Measurements from ENCODE around the gene HMX2. TPM values are rescaled to one million over a fixed set of nuclear protein-coding genes. Genes with fewer than 3 reads are reported as not detected.

Gene HMX2
- total RNA-seq, 1 experiment from 2014 or later = 2.7 TPM

GRCh38 chr10:123154092-123154710 lies 6.3 kb downstream of the HMX2 start, which contains the start of gene BUB3:
BUB3 (plus strand) TSS chr10:123154402; CDS start chr10:123154918, 516 bp downstream.
- POLR2A ChIA-PET = interaction anchor here (0.5 to 0.8 kb wide), 6 partner anchors 9 to 644 kb away, joined by 3 to 7 read pairs (median 4); no protein-coding TSS in a partner anchor
- intact Hi-C loops (cut with micrococcal nuclease; ENCODE audit: unreplicated experiment) (loop anchor here (1.0 kb wide), 1 partner anchor 19 kb away; the partner anchor contains the start of gene HMX3), in situ Hi-C loops (cut with HindIII; ENCODE audit: low pct_unique_long_range_greater_than_20kb, low sequenced_read_pairs) (no loop called here)
- Histone ChIP-seq H3K36me3 (ENCODE audit: control insufficient read depth, insufficient read depth, low read length) (peaks cover 36% of the 10 kb centered on the region), H3K27ac (ENCODE audit: low read length) (peak within 1 kb of the TSS; percentile 90), H3K27me3 (ENCODE audit: control insufficient read depth, insufficient read depth, low read length) (no peaks in the 10 kb centered on the region), H3K4me3 (ENCODE audit: low read depth in 2 of 2, low read length in 2 of 2) (peak within 1 kb of the TSS; percentile 81 to 85), H3K4me1 (ENCODE audit: control insufficient read depth, insufficient read depth, low read length) (peaks cover 62% of the 10 kb centered on the region), H3K9me3 (ENCODE audit: control insufficient read depth, insufficient read depth, low read depth, low read length) (no peaks in the 10 kb centered on the region)
- CTCF ChIA-PET = interaction anchor here (0.8 to 1.1 kb wide), 2 partner anchors 21 to 226 kb away, joined by 3 read pairs; no protein-coding TSS in a partner anchor
- ATAC-seq = peak; percentile 96
- no TSS peak for BruUV-seq (replicated peaks)
- TF ChIP-seq CTCF (IDR thresholded peaks at IDR 0.05) (no peak), REST (IDR thresholded peaks at IDR 0.05; ENCODE audit: insufficient read depth in 1 of 2, low read depth in 2 of 2, low read length in 1 of 2) (peak; percentile 15 to 20; a peak in 1 of 4 replicates), POLR2AphosphoS5 (IDR thresholded peaks at IDR 0.05; ENCODE audit: low read depth, low read length) (peak; percentile 97), TCF7L2 (IDR thresholded peaks at IDR 0.05; ENCODE audit: low read depth, low read length) (peak; percentile 96), SIN3A (IDR thresholded peaks at IDR 0.05; ENCODE audit: borderline replicate concordance, insufficient read depth, low read depth, low read length) (peak; percentile 60; the same call in 1 of the 2 replicates)
- DNase-seq (ENCODE audit: low read depth, low spot score) = peak; percentile 100

- H3K4me3 ChIP-seq (ENCODE audit: low read depth in 2 of 2, low read length in 2 of 2) = peak overlapping the region; percentile 81 to 85
- no TSS peak for BruUV-seq (replicated peaks)
- H3K27ac ChIP-seq (ENCODE audit: low read length) = peak overlapping the region; percentile 90
- ATAC-seq (peak; percentile 82), DNase-seq (ENCODE audit: low read depth, low spot score) (no peak)
- ChIA-PET POLR2A (no interaction called here), CTCF (interaction anchor here (1.1 kb wide), 1 partner anchor 22 kb away, joined by 3 read pairs; no protein-coding TSS in a partner anchor)
- no peaks in the 10 kb centered on the region for H3K27me3 ChIP-seq (ENCODE audit: control insufficient read depth, insufficient read depth, low read length)
- peaks cover 41% of the 10 kb centered on the region for H3K36me3 ChIP-seq (ENCODE audit: control insufficient read depth, insufficient read depth, low read length)
- intact Hi-C loops (cut with micrococcal nuclease; ENCODE audit: unreplicated experiment) (loop anchor here (1.0 kb wide), 1 partner anchor 20 kb away; the partner anchor contains the start of gene HMX3), in situ Hi-C loops (cut with HindIII; ENCODE audit: low pct_unique_long_range_greater_than_20kb, low sequenced_read_pairs) (no loop called here)
- TF ChIP-seq POLR2AphosphoS5 (IDR thresholded peaks at IDR 0.05; ENCODE audit: low read depth, low read length) = 0 out of 2 replicates have a peak, but pooled peaks have one; percentile 20
- no peak; the same call in 1 of the 2 replicates for TF ChIP-seq SIN3A (IDR thresholded peaks at IDR 0.05; ENCODE audit: borderline replicate concordance, insufficient read depth, low read depth, low read length)
- H3K4me1 ChIP-seq (ENCODE audit: control insufficient read depth, insufficient read depth, low read length) = peaks cover 62% of the 10 kb centered on the region
- no peaks in the 10 kb centered on the region for H3K9me3 ChIP-seq (ENCODE audit: control insufficient read depth, insufficient read depth, low read depth, low read length)
These were observed 7.0 kb downstream of the HMX2 start for GRCh38 chr10:123154711-123155505.

All from Panc1 (cell line).